ENCODE results near the gene ENTREP1.

DNA sequence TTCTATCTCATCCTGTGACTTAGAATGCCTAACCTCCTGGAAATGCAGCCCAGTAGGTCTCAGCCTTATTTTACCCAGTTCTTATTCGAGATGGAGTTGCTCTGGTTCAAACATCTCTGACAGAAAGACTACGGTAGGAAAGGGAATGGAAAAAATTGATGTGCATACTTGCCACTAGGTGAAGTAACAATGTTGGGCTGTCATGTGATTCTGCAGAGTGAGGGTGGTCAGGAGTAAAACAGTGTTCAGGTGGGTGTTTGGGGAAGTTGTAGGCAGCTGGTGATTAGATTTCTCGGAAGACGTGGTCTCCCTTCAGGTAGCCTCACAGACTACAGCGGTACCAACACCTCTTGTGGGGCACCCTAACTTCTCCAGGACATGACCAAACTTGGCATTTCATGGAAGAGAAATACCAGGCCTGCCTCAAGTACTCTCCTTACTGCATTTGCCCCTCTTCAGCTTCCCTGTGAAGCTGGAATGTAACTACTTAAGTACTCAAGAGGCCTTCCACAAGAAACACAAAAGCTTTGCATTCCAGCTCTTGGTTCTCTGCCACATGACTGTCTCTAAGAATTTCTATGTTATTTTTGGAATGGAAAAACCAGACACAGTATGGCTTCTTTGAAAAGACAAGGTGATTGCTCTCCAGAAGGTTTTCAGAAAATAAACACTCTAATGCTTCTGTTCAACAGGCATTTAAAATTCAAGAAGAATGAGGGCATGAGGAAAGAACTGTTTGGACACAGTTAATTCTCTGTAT, 17.4 kb upstream of the ENTREP1 start:
- TF ChIP-seq EZH2 (IDR thresholded peaks at IDR 0.05; ENCODE audit: borderline replicate concordance, low read length), result no peak
- TF ChIP-seq, protein P1, sequence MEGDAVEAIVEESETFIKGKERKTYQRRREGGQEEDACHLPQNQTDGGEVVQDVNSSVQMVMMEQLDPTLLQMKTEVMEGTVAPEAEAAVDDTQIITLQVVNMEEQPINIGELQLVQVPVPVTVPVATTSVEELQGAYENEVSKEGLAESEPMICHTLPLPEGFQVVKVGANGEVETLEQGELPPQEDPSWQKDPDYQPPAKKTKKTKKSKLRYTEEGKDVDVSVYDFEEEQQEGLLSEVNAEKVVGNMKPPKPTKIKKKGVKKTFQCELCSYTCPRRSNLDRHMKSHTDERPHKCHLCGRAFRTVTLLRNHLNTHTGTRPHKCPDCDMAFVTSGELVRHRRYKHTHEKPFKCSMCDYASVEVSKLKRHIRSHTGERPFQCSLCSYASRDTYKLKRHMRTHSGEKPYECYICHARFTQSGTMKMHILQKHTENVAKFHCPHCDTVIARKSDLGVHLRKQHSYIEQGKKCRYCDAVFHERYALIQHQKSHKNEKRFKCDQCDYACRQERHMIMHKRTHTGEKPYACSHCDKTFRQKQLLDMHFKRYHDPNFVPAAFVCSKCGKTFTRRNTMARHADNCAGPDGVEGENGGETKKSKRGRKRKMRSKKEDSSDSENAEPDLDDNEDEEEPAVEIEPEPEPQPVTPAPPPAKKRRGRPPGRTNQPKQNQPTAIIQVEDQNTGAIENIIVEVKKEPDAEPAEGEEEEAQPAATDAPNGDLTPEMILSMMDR (IDR thresholded peaks at IDR 0.05; ENCODE audit: low read length), result no peak
